T-helper 1 cell treated with Interleukin-12 subunit alpha and Interleukin-12 subunit beta and Interleukin-4 antibody, amounts not matched to agents 30 ng/mL and 1 ng/mL, for 36 hours (primary cell): ENCODE results near the gene PAPOLA. TPM values are rescaled to one million over a fixed set of nuclear protein-coding genes. Genes with fewer than 3 reads are reported as not detected.

ENCODE experiments used
- total RNA-seq: library from RNA; stranded (reverse); gene quantifications from 2 replicates; pipeline ENCODE4 v1.2.3, GENCODE V29; 2022

PAPOLA gene
- total RNA-seq, 1 donor from 2014 or later, result 175 TPM

Other genes starting within 250 kb of the PAPOLA start
- gene BDKRB1, start 246.2 kb upstream of the PAPOLA start, total RNA-seq, result not detected in 2 replicates
- gene ATG2B, start 139.0 kb upstream of the PAPOLA start, total RNA-seq, result 21.3 and 24.9 TPM in 2 replicates
- 18.3 and 19.6 TPM in 2 replicates for gene GSKIP, start 138.9 kb upstream of the PAPOLA start, total RNA-seq
- not detected in 2 replicates for gene AK7, start 110.3 kb upstream of the PAPOLA start, total RNA-seq